ENCODE measurements around the gene PLEKHA8. TPM values are rescaled to one million over a fixed set of nuclear protein-coding genes. Genes with fewer than 3 reads are reported as not detected.
A peak's percentile ranks its signal among the peaks of the same experiment; 100 is the strongest.

PLEKHA8 gene
- total RNA-seq, 2 donors from 2014 or later = 12.4 to 13.6 TPM

- DNase-seq (peak; percentile 21 to 68), ATAC-seq (peak; percentile 52)
- intact Hi-C loops (cut with DNase I, micrococcal nuclease) = no loop called here
Measured at GRCh38 chr7:30173058-30173897, 145.1 kb downstream of the PLEKHA8 start.

GRCh38 chr7:30175180-30175579 lies 147.0 kb downstream of the PLEKHA8 start:
- intact Hi-C loops (cut with DNase I, micrococcal nuclease) = no loop called here
- DNase-seq (no peak), ATAC-seq (no peak)

- no peak for ATAC-seq
- DNase-seq = no peak
- intact Hi-C loops (cut with DNase I, micrococcal nuclease) = no loop called here
Measured at GRCh38 chr7:30175636-30176147, 147.5 kb downstream of the PLEKHA8 start.

- intact Hi-C loops (cut with DNase I, micrococcal nuclease) = no loop called here
- peak; percentile 11 for ATAC-seq
- DNase-seq = no peak
Measured at GRCh38 chr7:30176463-30177109, 148.4 kb downstream of the PLEKHA8 start.

- ATAC-seq (no peak), DNase-seq (no peak)
- intact Hi-C loops (cut with DNase I, micrococcal nuclease) = no loop called here
Measured at GRCh38 chr7:30177186-30177585, 149.0 kb downstream of the PLEKHA8 start.

- intact Hi-C loops (cut with DNase I, micrococcal nuclease) = no loop called here
- no peak for ATAC-seq
- no peak for DNase-seq
Measured at GRCh38 chr7:30177965-30178364, 149.8 kb downstream of the PLEKHA8 start.

GRCh38 chr7:30178748-30179436 lies 150.7 kb downstream of the PLEKHA8 start:
- DNase-seq (no peak), ATAC-seq (peak; percentile 82)
- intact Hi-C loops (cut with DNase I, micrococcal nuclease) = no loop called here

Other genes with a start within 250 kb of the PLEKHA8 start
- 1 to 10 TPM; 1.7 to 2.1 TPM for gene WIPF3, start 221.9 kb upstream of the PLEKHA8 start, total RNA-seq
- 10 to 100 TPM in 1 of 2 donors, 1 to 10 TPM in 1; 9.6 to 13.4 TPM for gene SCRN1, start 38.6 kb upstream of the PLEKHA8 start, total RNA-seq
- 10 to 100 TPM in 1 of 2 donors, 1 to 10 TPM in 1; 8.8 to 10.3 TPM for gene FKBP14, start 1.7 kb upstream of the PLEKHA8 start, total RNA-seq
- gene MTURN, start 106.6 kb downstream of the PLEKHA8 start, total RNA-seq = 10 to 100 TPM in 1 of 2 donors, 1 to 10 TPM in 1; 8.7 to 15.2 TPM

Measured in left colon (tissue), 2 donors.